Thyroid gland (tissue), 4 donors: Measurements from ENCODE around the gene SORL1-AS1.

Source experiments
- CTCF ChIP-seq, 6 experiments: fragments of 200-600 bp in 3 of 6; fragments of 450-650 bp in 3 of 6; sonication (generic) in 3 of 6; IDR thresholded peaks; one replicate each; pipeline ENCODE4 v1.5.1; 2016 to 2019; ENCODE audit warnings: antibody characterized with exemption in 6 of 6, mild to moderate bottlenecking in 2 of 6, inconsistent platforms in 1 of 6, moderate library complexity in 1 of 6
- POLR2A ChIP-seq, 2 donors: fragments of 450-650 bp; IDR thresholded peaks; one replicate each; pipeline ENCODE4 v1.6.1; 2017; ENCODE audit warnings: antibody characterized with exemption in 2 of 2, mild to moderate bottlenecking in 2 of 2, moderate library complexity in 1 of 2

DNA sequence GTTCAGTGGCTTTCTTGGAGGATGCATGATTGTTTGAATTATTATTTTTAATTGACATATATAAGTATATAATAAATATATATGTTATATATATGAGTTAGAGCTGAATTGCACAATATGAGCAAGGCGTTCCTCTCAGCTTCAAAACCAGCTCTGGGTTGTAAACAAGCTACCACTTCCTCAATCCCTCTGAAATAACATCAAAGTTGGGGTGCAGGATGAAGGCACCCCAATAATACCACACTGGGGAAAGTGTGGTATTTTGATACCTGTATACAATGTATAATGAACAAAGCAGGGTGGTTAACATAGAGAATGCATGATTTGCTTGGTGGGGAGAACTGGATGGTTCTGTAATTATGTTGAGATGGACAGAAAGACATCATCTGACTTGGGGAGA lies 2.4 kb downstream of the SORL1-AS1 start:
- no peak for TF ChIP-seq CTCF (IDR thresholded peaks at IDR 0.05)
- no peak for TF ChIP-seq POLR2A (IDR thresholded peaks at IDR 0.05)
